A673 (cell line): ENCODE measurements around the gene FAIM2. TPM values are rescaled to one million over a fixed set of nuclear protein-coding genes. Genes with fewer than 3 reads are reported as not detected.
"Not testable (repeated sequence)": the region's sequence is repeated elsewhere in the genome, so short reads cannot be mapped to it uniquely, and the experiment has no call there.

Experiments used
- BruUV-seq: library from RNA; stranded (reverse); fragments of 400-500 nt; replicated peaks from 2 replicates; lab custom pipeline; 2021; lab: Mats Ljungman, UMichigan
- CTCF ChIA-PET: fragments of 300-600 bp; sonication (Branson Sonifier 250); formaldehyde crosslinking; loops from one replicate; lab custom pipeline; 2022; ENCODE audit warnings: antibody characterized with exemption; lab: Charles Lee
- POLR2A ChIA-PET: fragments of 300-600 bp; sonication (Branson Sonifier 250); formaldehyde crosslinking; loops from one replicate; lab custom pipeline; 2022; ENCODE audit warnings: antibody characterized with exemption; ENCODE audit not compliant: low non-redundant PET; lab: Charles Lee
- DNase-seq: peaks from one replicate; pipeline ENCODE4 v3.0.0-alpha.2; 2015; ENCODE audit warnings: low spot score
- H3K27ac ChIP-seq: fragments of 200-600 bp; sonication (generic); 2 replicates; pipeline ENCODE4 v1.5.1; 2016; ENCODE audit warnings: mixed run types, low read depth, mild to moderate bottlenecking, mixed read lengths, antibody characterized with exemption, low read length; ENCODE audit not compliant: poor library complexity, severe bottlenecking
- H3K27me3 ChIP-seq: fragments of 200-600 bp; sonication (generic); replicated peaks from 2 replicates; pipeline ENCODE4 v1.6.1; 2017; ENCODE audit warnings: mixed run types, low read depth, mild to moderate bottlenecking, mixed read lengths, antibody characterized with exemption, low read length; ENCODE audit not compliant: insufficient read depth, poor library complexity
- H3K36me3 ChIP-seq: fragments of 200-600 bp; sonication (generic); 2 replicates; pipeline ENCODE4 v1.6.1; 2016; ENCODE audit warnings: mixed run types, mild to moderate bottlenecking, mixed read lengths, antibody characterized with exemption, low read length; ENCODE audit not compliant: insufficient read depth, poor library complexity, severe bottlenecking
- H3K4me1 ChIP-seq: fragments of 200-600 bp; sonication (generic); 2 replicates; pipeline ENCODE4 v1.6.1; 2017; ENCODE audit warnings: mixed run types, mild to moderate bottlenecking, mixed read lengths, antibody characterized with exemption, low read length; ENCODE audit not compliant: insufficient read depth, poor library complexity, severe bottlenecking
- H3K4me3 ChIP-seq: fragments of 200-600 bp; sonication (generic); 2 replicates; pipeline ENCODE4 v1.5.1; 2016; ENCODE audit warnings: low read depth, mixed run types, mild to moderate bottlenecking, mixed read lengths, low read length; ENCODE audit not compliant: poor library complexity, severe bottlenecking
- H3K9me3 ChIP-seq: fragments of 200-600 bp; sonication (generic); 2 replicates; pipeline ENCODE4 v1.6.1; 2016; ENCODE audit warnings: mixed run types, low read depth, mild to moderate bottlenecking, mixed read lengths, antibody characterized with exemption, low read length; ENCODE audit not compliant: poor library complexity, severe bottlenecking
- EZH2 ChIP-seq: fragments of 200-600 bp; sonication (generic); IDR thresholded peaks from 2 replicates; pipeline ENCODE4 v1.6.1; 2017; ENCODE audit warnings: borderline replicate concordance, low read depth, mild to moderate bottlenecking, mixed read lengths, antibody characterized with exemption, low read length; ENCODE audit not compliant: poor library complexity, severe bottlenecking
- intact Hi-C: fragments of 100-400 bp; cut with micrococcal nuclease; formaldehyde crosslinking; loops from one replicate; pipeline ENCODE4 v1.10.0; 2022; ENCODE audit not compliant: unreplicated experiment
- total RNA-seq: library from RNA; stranded (reverse); gene quantifications from 2 replicates; pipeline ENCODE4 v1.2.3, GENCODE V29; 2021
- TF ChIP-seq, protein P1 (sequence below): fragments of 300-800, 200-600 bp; sonication (generic); conservative IDR thresholded peaks from 2 replicates; pipeline ENCODE4 v1.5.1; 2017; ENCODE audit warnings: low read depth, mild to moderate bottlenecking, antibody characterized with exemption, low read length, moderate library complexity, mixed read lengths

FAIM2 gene
- total RNA-seq, 1 experiment from 2014 or later: not detected

DNA sequence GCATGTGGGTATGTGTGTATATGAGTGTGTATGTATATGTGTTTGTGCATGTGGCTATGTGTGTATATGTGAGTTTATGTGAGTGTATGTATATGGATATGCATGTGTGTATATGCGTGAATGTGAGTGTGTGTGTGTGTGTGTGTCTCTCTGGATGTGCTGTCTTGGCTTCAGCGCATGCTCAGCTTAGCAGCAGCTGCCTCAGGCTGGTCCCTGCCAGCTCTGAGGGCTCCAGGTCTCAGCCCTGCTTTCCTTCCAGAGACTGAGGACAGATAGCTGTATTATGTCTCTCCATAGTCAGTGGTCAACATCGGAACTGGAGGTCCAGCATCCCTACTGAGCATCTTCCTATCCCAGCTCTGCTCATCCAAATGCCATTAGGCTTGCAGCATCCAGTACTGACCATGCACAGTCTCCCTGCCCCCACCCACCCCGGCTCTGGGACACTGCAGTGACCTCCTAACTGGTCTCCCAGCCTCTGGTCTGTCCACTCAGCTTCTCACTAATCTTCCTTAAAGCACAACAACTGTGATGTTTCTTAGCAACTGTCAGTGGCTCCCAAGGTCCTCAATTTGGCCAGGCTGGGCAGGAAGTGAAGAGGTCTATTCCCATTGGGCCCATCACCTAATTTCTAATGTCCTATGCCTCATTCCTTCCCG, 22.8 kb downstream of the FAIM2 start:
- Histone ChIP-seq H3K36me3 (no peaks in the 10 kb centered on the region), H3K9me3 (no peaks in the 10 kb centered on the region), H3K4me1 (peaks cover 6% of the 10 kb centered on the region), H3K27ac (no peak overlapping the region), H3K27me3 (no peaks in the 10 kb centered on the region), H3K4me3 (no peak overlapping the region)
- no peak for TF ChIP-seq EZH2
- TF ChIP-seq, protein P1, sequence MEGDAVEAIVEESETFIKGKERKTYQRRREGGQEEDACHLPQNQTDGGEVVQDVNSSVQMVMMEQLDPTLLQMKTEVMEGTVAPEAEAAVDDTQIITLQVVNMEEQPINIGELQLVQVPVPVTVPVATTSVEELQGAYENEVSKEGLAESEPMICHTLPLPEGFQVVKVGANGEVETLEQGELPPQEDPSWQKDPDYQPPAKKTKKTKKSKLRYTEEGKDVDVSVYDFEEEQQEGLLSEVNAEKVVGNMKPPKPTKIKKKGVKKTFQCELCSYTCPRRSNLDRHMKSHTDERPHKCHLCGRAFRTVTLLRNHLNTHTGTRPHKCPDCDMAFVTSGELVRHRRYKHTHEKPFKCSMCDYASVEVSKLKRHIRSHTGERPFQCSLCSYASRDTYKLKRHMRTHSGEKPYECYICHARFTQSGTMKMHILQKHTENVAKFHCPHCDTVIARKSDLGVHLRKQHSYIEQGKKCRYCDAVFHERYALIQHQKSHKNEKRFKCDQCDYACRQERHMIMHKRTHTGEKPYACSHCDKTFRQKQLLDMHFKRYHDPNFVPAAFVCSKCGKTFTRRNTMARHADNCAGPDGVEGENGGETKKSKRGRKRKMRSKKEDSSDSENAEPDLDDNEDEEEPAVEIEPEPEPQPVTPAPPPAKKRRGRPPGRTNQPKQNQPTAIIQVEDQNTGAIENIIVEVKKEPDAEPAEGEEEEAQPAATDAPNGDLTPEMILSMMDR: no peak
- CTCF ChIA-PET: no interaction called here
- POLR2A ChIA-PET: no interaction called here
- no peak for DNase-seq
- intact Hi-C loops: no loop called here
- BruUV-seq: no TSS peak

DNA sequence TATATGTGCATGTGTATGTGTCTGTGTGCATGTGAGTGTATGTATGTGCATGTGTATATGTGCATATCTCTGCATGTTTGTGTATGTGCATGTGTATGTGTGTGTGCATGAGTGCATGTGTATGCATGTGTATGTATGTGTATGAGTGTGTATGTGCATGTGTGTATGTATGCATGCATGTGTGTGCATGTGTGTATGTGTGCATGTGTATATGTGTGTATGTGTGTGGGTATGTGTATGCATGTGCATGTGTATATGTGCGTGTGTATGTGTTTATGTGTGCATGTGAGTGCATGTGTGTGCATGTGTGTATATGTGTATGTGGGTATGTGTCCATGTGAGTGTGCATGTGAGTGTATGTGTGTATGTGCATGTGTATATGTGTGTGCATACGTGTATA, 24.6 kb downstream of the FAIM2 start:
- CTCF ChIA-PET: not testable (repeated sequence)

DNA sequence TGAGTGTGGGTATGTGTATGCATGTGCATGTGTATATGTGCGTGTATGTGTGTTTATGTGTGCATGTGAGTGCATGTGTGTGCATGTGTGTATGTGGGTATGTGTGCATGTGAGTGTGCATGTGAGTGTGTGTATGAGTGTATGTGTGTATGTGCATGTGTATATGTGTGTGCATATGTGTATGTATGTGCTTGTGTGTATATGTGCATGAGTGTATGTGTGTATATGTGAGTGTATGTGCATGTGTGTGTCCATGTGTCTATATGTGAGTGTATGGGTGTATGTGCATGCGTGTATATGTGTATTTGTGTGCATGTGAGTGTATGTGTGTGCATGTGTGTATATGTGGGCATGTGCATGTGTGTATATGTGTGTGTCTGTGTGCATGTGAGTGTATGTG, 25.7 kb downstream of the FAIM2 start:
- H3K4me3 ChIP-seq: no peak overlapping the region
- CTCF ChIA-PET: no interaction called here
- no peak for TF ChIP-seq EZH2
- TF ChIP-seq, protein P1: no peak
- H3K4me1 ChIP-seq: peaks cover 6% of the 10 kb centered on the region
- DNase-seq: no peak
- POLR2A ChIA-PET: no interaction called here
- no peaks in the 10 kb centered on the region for H3K36me3 ChIP-seq
- H3K9me3 ChIP-seq: no peaks in the 10 kb centered on the region
- BruUV-seq: no TSS peak
- no peak overlapping the region for H3K27ac ChIP-seq
- no peaks in the 10 kb centered on the region for H3K27me3 ChIP-seq
- intact Hi-C loops: no loop called here

More for the DNA sequence above, 24.6 kb downstream of the FAIM2 start:
- H3K27ac ChIP-seq, H3K36me3 ChIP-seq, H3K4me1 ChIP-seq, H3K27me3 ChIP-seq, DNase-seq, H3K9me3 ChIP-seq, H3K4me3 ChIP-seq, POLR2A ChIA-PET, BruUV-seq, intact Hi-C loops: not testable (repeated sequence)

DNA sequence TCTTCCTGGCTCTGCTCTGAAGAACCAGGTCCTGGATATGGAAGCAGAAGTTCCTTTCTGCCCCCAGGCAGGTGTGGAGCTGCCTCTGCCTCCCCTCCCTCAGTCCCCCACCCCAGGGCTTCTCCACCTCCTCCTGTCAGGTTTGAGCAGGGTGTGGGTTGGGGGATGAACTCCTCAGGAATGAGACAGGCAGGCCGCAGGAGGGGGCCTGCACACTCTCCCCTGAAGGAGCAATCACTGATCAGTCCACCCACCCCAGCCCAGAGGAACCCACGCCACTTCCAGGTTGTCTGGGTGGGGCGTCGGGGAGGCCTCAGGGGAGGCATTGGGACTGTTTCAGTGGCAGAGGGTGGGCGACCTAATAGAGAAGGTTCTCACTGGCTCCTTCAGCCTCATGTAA, 26.6 kb downstream of the FAIM2 start:
- CTCF ChIA-PET: no interaction called here

More for the DNA sequence above, 26.6 kb downstream of the FAIM2 start:
- H3K27me3 ChIP-seq: no peaks in the 10 kb centered on the region
- H3K4me3 ChIP-seq: no peak overlapping the region
- POLR2A ChIA-PET: no interaction called here
- no TSS peak for BruUV-seq
- no peaks in the 10 kb centered on the region for H3K9me3 ChIP-seq
- H3K27ac ChIP-seq: no peak overlapping the region
- no peak for TF ChIP-seq EZH2
- no peaks in the 10 kb centered on the region for H3K36me3 ChIP-seq
- no peaks in the 10 kb centered on the region for H3K4me1 ChIP-seq
- DNase-seq: no peak
- intact Hi-C loops: no loop called here
